Stimulated activated naive CD4-positive, alpha-beta T cell (primary cell): ENCODE measurements around the gene TAF1D.
"Not testable (repeated sequence)": the region's sequence is repeated elsewhere in the genome, so short reads cannot be mapped to it uniquely, and the experiment has no call there.

Experiments used
- DNase-seq, 6 experiments: peaks; one replicate each; lab custom pipeline; 2025; lab: John Stamatoyannopoulos, UW

Gene TAF1D, protein sequence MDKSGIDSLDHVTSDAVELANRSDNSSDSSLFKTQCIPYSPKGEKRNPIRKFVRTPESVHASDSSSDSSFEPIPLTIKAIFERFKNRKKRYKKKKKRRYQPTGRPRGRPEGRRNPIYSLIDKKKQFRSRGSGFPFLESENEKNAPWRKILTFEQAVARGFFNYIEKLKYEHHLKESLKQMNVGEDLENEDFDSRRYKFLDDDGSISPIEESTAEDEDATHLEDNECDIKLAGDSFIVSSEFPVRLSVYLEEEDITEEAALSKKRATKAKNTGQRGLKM

DNA sequence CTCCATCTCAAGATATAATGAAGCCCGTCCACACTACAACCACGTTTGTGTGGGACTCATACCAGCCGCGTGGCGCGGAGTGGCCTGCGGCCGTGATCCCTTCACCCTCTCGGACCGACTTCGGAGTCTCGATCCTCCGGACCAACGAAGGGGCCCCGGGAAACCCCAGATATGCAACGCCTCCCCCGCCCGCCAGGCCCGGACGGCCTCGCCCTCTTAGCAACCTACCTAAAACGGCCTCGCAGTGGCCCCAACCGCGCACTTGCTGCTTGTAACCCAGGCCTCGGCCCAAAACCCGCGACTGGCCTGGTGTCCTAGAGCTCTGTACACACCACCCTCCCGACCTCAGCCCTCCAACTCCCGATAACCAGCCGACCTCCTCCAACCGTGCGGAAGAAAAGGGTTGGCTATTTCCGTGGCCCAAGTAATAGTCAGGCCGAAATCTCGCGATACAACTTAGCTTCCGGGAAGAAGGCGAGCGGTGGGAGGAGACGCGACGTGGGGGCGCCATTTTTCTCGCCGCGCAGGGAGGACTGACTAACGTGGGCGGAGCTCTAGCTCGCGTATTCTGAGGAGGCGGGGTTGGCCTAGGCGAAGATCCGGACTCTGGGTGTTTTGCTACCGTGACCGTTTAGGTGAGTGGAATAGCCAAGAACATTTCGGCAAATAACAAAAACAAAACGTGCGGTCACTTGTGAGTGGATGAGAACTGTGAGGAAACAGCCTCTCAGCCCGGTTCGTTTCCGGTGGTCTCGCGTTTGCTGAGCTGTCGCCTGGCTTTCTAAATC, at the start of gene TAF1D, which contains the start of gene C11orf54:
Gene TAF1D, minus strand, starts transcription at position 402 of the 788 bp plus-strand sequence. CDS start 2,191 bp downstream, outside the sequence.
Gene C11orf54, plus strand, starts transcription at position 579 of the 788 bp plus-strand sequence. CDS start 5,722 bp downstream, outside the sequence.
- peak; percentile 88 to 96 (median 96) for DNase-seq

DNA sequence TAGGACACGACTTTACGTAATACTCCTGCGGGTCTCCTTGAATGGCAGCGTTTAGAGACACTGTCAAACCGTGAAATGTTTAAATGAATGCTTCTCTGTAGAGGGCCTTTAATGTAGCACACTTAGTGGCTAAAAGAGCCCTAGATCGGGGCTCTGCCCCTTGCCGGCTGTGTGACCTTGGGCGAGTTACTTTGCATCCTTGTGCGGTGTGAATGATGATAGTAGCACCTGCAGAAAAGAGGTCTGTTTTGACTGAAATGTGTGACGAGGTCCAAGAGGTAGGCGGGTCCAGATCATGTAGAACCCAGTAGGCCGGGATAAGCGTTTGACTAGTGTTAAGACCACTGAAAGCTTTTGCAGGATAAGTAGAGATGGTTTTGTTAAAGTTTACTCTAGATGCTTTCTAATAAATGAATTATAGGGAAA, 43.7 kb upstream of the TAF1D start:
- DNase-seq, result no peak

DNA sequence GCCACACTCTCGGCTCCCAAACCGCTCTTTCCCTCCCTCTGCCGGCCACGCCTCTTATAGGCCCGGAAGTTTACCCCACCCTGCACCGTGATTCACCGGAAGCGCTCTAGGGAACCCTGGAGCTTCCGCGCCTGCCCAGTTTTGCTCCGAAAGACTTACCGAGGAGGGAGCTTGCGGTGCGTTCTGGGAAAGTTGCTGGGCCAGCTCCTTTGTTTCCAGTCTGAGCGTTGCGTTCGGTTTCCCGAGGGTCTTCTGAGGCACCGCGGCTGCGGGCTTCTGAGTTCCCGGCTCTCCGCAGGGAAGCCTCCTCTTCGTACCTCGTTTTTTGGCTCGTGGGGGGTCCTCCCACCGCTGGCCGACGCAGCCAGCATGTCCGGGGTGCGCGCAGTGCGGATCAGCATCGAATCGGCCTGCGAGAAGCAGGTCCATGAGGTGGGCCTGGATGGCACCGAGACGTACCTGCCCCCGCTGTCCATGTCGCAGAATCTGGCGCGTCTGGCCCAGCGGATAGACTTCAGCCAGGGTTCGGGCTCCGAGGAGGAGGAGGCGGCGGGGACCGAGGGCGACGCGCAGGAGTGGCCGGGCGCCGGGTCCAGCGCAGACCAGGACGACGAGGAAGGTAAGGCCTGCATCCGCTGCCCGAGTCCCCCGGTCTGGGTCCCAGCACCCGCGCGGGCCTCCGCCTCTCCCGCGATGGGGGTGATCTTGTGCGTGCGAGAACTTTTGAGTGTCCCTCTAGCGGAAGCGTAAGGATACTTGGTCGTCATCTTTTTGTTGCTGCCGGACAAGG, 43.0 kb upstream of the TAF1D start, which contains the start of gene MED17:
Gene MED17, plus strand, starts transcription at position 138 of the 790 bp plus-strand sequence. Its CDS starts 232 bp downstream, at position 370.
- DNase-seq, result peak; percentile 76 to 84 (median 82)

DNA sequence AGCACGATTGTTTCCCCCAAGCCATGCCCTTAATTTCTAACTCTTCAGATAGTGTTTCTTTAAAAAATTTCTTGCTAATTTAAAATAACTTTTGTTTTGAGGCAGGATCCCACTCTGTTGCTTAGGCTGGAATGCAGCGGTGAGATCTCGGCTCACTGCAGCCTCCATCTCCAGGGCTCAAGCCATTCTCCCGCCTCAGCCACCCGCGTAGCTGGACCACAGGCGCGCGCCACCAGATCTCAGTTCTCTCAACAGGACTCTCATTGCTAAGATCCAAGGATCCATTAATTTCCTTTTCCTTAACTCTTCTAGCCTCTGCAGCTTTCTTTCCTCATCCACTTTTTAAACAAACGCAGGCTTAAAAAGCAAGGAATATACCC, 42.5 kb upstream of the TAF1D start:
- no peak for DNase-seq

DNA sequence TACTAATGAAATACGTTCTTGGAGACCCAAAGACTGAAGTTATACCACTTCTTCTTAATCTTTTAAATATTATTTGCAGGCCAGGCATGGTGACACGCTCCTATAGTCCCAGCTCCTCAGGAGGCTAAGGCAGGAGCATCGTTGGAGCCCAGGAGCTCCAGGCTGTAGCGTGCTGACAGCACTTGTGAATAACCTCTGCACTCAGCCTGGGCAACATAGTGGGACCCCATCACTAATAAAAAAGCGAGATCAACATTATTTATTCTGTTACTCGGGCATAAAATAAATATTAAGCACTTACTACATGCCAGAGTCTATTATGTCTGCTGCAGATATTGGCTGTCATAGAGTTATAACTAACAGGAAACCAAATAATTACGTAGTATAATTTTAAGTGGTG, 42.1 kb upstream of the TAF1D start:
- no peak for DNase-seq

DNA sequence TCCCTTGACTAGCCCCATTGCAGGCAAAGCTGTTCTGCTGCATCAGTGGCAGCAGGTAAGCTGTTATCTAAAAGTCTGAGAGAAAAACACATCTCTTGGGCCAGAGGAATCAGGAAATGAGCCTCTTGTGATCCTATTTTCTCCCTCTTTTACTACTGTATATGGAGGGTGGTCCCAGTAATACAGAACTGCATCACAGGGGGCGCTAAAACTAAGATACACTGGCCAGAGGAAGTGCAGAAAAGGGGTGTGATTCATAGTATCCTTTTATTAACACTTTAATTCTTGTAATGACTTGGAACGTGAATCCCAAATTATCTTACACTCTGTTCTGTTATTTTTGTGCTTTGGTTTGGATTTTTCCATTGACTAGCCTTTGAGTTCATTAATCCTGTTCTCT, 34.0 kb upstream of the TAF1D start:
- DNase-seq, result no peak

DNA sequence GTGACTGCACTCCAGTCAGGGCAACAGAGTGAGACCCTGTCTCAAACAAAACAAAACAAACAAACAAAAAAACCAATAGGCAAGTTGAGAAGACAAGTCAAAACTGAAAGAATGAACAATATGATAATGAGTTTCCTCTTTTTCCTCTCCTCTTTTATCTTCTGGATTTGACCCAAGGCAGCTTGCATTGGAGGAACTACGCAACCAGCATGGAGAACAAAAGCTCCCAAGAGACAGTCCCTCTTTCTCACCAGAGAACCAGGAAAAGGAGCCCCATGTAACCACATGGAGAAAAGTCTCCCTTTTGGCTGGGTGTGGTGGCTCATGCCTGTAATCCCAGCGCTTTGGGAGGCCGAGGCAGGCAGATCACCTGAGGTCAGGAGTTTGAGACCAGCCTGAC, 33.3 kb upstream of the TAF1D start:
- DNase-seq, result not testable (repeated sequence)

DNA sequence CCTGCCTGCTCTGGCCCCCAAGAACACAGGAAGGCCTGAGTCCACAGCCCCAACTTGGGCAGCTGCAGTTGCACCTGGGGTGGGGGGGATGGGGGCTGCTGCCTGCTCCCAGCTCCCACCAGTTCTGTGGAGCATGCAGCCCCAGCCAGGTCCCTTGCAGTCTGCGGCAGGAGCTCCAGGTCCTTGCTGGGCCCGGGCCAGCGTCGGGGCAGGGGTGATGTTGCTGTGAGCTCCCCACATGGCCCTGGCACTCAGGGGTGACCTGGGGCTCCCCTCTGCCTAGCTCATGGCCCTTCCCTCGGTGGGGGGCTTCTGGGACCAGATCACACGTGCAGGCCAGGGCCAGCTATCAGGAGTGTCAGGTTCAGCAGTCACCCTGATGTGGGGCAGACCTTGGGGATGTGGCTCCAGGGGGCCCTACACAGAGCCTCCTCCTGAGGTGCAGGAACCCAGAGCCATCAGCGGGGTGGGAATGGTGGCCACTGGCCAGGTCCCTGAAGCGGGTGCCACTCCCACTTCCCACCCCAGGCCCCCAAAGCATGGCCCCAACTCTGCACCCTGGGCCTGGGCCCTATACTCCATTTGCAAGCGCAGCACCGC, 32.4 kb upstream of the TAF1D start:
- DNase-seq, result no peak

DNA sequence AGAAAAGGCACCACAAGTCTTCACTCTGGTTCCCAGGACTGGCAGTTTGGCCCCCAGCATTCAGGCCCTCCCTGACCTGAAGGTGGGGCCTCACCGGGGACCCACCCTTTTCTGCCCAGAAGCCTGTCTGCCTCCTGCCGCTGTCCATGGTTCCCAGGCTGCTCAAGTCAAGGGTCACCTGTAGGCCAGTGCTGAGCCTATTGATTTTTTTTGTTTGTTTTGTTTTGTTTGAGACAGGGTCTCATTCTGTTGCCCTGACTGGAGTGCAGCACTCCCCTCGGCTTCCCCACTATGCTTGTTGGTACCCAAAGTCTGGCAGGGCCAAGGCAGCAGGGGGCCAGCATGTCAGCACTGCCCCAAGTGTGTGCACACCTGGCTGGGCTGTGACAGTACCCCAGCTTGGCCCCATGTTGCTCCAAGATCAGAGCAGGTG, 31.8 kb upstream of the TAF1D start:
- no peak for DNase-seq

DNA sequence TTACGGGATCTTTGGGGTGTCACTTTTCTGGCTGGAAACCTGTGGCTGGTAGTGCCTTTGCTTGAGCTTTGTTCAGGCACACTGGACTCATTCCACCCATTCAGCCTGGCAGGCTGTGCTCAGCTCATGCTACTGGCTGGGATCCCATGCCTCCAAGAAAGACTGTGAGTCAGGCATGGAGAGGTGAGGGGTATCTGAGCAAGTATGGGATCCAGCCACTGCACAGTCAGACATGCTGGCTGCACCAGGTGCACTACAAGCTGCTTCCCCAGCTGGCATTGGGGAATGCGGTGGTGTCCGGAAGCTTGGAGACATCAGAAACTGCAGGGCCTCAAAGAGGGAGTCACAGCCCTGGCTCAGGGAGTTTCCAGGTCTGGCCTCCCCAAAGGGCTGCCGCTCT, 30.8 kb upstream of the TAF1D start:
- no peak for DNase-seq

DNA sequence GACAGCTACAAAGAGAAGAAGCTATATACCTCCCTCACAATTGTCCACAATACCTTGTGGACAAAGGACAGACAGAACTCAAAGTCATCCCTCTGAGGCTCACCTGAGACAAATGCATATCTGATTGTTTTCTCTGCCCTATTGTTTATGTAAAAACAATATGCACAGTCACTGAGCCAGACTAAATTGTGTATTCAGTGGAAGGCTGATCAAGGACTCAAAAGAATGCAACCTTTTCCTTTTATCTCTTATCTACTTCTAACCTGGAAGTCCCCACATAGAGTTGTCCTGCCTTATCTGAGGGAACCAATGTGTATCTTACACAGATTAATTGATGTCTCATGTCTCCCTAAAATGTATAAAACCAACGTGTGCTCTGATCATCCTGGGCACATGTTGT, 28.9 kb upstream of the TAF1D start:
- DNase-seq, result no peak

DNA sequence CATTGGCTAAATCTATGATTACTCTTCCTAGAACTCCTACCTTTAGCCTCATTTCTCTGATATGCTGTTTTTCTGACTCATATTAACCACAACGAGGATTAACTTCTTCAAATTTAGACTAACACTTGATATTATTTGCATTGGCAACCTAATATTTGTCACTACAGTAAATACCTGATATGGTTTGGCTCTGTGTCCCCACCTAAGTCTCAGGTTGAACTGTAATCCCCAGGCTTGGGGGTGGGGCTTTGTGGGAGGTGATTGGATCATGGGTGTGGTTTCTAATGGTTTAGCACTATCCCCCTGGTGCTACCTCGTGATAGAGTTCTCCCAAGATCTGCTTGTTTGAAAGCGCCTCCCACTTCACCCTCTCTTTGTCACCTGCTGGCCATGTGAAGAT, 25.7 kb upstream of the TAF1D start:
- no peak for DNase-seq

DNA sequence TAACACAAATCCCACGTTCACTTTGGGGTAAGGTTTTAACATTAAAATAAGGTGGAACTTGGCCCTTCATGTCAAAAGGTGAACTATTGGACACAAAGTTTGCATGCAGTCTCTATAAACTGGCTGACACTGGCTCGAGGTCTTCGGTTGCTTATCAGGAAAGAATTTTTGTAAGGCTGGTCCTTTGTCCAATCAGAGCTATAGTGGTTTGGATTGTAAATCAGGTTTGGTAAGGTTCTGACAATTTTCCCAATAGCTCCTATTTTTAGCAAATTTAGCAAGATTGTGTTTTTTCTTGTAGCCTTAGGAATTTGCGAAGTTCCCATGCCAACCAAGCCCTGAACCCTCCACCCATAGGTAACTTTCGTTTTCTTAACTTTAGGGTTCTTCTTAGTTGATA, 25.2 kb upstream of the TAF1D start:
- DNase-seq, result no peak

DNA sequence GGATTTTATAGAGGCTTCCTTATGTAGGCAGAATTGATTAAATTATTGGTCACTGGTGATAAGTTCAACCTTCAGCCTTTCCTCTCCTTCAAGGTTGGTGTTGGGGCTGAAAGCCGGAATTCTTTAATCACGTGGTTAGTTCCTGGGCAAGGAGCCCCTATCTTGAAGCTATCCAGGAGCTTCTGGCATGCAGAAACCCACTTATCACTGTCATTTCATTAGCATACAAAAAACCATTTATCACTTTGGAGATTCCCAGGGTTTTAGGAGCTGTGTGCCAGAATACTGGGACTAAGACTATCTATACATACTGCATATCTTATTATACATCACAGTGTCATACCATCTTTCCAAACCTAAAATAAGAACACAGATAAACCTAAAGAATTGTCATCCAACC, 24.3 kb upstream of the TAF1D start:
- no peak for DNase-seq

DNA sequence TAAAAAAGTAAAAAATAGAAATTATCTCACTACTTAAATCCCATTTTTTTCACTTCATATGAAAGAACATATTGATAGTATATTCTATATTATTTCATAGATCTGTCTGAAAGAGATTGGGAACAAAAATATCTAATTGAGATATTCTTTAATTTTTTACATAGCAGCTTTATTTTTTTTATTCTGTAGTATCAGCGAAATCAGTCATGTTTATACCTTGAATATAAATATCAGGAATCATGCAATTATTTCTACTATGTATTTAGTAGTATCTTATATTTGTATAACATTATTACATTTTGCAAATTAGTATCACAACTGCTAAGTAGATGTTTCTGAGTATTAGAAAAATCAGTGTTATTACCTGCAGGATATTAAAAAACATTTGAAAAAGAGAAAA, 20.6 kb upstream of the TAF1D start:
- DNase-seq, result no peak

DNA sequence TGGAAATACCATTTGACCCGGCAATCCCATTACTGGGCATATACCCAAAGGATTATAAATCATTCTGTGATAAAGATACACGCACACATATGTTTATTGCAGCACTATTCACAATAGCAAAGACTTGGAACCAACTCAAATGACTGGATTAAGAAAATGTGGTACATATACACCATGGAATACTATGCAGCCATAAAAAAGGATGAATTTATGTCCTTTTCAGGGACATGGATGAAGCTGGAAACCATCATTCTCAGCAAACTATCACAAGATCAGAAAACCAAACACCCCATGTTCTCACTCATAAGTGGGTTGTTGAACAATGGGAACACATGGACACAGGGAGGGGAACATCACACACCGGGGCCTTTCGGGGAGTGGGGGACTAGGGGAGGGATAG, 17.8 kb upstream of the TAF1D start:
- not testable (repeated sequence) for DNase-seq

DNA sequence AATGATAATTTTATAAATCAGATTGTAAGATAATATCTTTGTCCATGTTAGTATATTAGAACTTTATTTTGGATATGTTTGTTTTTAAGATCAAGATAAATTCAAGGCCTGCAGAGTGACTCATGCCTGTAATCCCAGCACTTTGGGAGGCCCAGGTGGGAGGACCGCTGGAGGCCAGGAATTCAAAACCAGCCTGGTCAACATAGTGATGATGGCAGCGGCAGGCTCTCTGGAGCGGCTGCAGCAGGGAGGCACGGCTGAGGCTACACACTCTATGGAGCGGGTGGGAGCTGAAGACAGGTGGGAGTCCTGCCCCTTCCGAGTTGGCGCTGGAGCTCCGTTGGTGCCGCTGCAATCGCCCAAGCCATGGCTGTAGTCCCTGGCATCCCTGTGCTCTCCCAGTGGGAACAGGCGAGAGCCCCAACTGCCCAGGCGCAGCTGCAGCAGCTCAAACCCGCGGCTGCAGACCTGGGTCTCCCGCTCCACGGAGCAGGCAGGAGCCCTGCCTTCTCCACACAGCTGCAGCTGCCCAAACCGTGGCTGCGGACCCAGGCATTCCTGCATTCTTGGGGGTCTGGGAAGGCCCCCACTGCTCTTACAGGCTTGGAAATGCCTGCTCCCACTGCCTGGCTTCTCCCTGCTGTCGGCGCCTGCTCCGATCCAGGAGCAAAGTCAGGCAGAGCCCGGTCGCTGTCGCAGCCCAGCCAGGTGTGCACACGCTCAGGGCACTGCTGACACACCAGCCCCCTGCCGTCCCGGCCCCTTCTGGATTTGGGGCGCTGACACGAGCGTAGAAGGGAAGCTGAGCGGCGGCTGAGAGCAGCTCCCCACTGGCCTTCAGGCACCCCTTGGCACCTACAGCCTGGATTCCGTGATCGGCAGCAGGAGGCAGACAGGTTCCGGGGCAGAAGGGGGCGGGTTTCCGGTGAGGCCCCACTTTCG, 16.9 kb upstream of the TAF1D start:
- DNase-seq, result no peak

DNA sequence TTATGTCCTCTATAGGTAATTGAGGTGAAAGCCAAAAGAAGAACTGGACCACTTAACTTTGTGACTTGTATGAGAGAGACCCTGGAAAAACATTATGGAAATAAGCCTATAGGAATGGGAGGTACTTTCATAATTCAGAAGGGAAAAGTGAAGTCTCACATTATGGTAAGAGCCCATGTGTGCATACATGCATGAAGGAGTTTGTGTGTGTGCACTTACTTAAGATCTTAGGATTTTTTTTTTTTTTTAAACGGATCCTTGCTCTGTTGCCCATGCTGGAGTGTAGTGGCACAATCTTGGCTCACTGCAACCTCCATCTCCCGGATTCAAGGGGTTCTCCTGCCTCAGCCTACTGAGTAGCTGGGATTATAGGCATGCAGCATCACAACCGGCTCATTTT, 16.0 kb upstream of the TAF1D start:
- DNase-seq, result no peak

DNA sequence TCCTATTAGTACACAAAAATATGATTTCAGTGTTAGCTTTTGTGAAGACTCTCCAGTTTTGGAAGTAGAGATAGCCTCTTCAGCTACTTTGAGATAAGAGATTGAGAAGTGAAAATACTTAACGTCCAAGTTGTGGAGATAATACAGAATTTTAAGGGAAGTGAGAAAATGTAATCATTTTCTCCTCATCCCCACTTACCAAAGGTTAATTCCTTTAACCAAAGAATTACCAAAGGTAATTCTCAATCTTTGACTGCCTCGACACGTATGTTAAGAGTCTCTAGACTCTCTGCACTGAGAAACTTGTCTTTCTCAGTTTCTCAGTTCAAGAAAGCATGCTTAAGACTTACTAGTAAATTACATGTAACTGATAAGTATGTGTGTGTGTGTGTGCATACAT, 15.5 kb upstream of the TAF1D start:
- DNase-seq, result no peak

DNA sequence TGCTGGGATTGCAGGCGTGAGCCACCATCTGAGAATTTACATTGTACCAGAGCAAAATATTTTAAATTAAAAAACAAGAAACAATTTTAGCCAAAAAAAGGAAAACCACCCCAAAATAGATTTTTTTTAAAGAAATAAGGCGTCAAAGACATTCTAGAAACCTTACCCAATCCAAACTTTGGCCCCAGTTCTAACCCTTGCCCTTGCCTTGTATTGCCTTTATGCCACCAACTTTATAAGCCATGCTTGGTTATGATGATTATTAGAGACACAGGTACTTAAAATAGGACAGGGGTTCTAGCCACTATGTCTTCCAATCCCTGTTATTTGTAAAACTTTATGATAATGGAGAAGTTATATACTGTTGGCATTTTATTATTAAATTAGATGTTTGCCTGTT, 11.9 kb upstream of the TAF1D start:
- no peak for DNase-seq

DNA sequence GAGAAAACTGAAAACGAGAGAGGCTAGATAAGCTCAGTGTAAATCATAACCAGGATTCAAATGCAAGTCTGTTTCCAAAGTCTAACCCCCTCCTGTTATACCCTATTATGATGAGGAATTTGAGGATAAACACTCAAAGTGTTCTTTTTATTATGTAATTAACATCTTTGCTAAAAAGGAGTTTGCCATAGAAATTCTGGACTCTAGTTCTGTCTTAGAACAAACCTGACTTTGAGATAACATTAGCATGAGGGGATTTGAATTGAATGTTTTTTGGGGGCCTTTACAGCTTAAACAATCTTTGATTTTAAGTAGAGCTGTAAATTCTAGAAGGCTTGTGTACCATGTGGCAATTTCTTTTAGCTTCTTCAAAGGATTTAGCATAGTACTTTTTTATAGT, 9.7 kb upstream of the TAF1D start:
- DNase-seq, result no peak
